NCI-H460 (cell line): ENCODE data around the gene STIM2. TPM values are rescaled to one million over a fixed set of nuclear protein-coding genes. Genes with fewer than 3 reads are reported as not detected.
"Not testable (repeated sequence)": the region's sequence is repeated elsewhere in the genome, so short reads cannot be mapped to it uniquely, and the experiment has no call there.

Source experiments
- DNase-seq: peaks from one replicate; pipeline ENCODE4 v3.0.0-alpha.2; 2016; ENCODE audit warnings: low read depth; ENCODE audit errors: extremely low read depth
- total RNA-seq: library from RNA; depleted of rRNA; stranded (reverse); fragments of >200 nt; shearing (Covaris generic); gene quantifications from 2 replicates; pipeline ENCODE4 v1.2.3, GENCODE V29; 2014

Gene STIM2
- total RNA-seq, 1 experiment from 2014 or later: 10.6 TPM

DNA sequence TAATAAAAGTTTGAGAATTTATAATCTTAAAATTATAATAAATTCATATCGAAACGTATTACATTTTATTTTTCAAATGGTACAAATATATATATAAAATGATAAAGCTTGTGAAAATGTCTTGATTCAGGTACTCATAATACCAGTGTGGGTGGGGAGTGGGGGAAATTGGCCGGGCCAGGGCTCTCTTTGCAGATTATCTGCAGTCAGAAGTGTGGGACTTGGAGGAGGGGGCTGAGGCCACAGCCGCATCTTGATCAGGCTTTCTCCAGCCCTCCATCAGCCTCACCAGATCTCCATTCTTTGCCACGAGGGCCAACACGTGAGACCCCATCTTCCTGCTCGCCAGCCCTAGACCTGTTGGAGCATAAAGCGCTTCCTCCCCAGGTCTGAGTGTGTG, 86.7 kb downstream of the STIM2 start:
- DNase-seq: no peak

- DNase-seq: no peak
Measured at GRCh38 chr4:26950446-26950845, 89.8 kb downstream of the STIM2 start.

DNA sequence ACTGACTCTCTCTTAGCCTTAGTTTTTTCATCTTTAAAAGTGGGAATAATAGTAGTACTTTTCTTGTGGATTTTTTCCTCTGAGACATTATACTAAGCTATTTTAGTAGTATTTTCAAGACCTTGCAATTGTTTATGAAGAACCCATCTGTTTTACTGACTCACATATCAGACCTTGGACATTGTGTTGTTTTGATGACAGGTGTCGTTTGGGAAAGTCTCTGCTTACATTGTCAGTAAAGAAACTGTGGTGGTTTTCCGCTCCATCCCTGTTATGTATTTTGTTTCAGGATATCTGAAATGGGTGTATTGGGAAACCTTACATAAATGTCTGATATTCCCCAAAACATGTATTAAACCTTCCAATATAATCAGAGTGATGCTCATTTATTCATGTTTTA, 92.2 kb downstream of the STIM2 start:
- no peak for DNase-seq

DNA sequence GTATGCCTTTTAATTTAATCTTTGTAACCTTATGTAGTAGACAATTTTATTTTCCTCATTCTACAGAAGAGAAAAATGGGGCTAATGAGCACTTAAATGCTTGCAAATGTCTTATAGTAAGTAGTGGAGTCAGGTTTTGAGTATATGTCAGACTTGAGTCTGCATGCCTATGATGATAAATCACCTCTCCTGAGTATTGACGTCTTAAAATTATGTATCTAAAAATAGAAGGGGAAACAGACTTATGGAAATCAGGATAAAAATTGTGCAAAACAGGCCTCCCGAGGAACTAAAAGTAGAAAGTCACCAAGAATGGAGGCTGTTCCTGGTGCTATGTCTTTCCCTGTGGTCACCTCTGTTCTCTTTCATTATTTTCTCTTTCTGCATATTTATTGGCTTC, 92.7 kb downstream of the STIM2 start:
- no peak for DNase-seq

GRCh38 chr4:26953770-26954423, 93.3 kb downstream of the STIM2 start:
- no peak for DNase-seq

DNA sequence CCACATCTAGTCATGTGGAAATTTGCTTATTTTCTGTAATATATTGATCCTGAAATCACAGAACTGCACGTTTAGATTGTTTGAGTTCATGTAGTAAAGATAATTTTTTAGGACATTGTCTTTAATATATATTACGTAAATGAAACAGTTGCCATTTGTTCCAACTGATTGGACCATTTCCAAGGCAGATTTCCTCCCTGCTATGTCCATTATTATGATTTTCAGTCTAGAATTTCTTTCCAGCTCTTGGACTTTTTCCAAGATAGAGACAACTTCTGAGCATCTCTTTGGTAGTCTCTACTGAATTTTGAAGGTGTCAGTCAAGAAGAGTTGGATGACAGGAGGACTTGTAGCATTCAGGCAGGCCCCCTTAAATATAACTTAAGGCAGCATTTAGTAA, 94.6 kb downstream of the STIM2 start:
- DNase-seq: no peak

DNA sequence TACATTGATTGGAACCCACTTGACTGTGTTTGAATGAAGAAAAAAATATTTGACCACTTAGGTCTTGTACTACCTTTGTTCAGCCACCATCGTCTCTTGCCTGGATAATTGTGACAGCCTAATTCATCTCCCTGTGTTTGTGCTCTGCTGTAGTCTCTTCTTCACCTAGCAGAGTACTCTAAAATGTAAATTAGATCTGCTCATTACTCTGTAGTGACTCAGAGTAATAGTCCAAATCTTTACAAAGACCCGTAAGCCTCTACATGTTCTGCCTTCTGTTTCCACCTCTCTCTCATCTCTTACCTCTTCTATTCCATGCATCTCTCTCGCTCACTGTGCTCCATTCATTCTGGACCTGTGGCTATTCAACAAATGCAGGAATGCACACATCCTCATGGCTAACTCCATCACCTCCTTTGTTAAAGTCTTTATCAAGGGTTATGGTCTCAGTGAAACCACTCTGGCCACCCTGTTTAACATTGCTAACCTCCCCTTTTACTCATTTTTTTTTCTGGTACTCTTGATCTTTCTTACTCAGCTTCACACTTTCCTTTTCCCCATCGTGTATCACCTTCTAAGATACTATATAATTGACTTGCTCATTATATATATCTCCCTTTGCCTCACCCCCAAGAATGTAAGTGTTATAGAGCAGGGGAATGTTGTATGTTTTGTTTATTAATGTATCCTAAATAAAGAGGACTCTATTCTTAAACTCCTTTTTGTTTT, 98.4 kb downstream of the STIM2 start:
- DNase-seq: no peak

DNA sequence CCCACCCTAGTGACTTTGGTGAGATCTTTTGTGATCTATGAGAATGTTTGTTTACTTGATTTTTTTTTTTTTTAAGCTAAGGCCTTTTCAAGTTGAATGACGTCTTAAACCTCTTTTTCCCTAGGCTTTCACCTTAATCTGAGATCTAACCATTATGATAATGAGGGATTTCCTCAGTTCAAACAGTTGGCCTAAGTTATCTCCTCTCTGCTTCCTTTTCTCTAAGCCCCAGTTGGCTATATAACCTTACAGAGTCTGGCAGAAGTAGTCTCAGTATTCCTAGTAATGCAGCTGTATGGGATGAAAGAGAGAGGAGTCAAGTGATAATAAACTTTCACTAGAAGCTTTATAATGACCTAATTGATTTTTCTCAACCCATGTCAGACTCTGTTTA, 99.0 kb downstream of the STIM2 start:
- DNase-seq: no peak

GRCh38 chr4:26962720-26963119, 102.1 kb downstream of the STIM2 start:
- no peak for DNase-seq

DNA sequence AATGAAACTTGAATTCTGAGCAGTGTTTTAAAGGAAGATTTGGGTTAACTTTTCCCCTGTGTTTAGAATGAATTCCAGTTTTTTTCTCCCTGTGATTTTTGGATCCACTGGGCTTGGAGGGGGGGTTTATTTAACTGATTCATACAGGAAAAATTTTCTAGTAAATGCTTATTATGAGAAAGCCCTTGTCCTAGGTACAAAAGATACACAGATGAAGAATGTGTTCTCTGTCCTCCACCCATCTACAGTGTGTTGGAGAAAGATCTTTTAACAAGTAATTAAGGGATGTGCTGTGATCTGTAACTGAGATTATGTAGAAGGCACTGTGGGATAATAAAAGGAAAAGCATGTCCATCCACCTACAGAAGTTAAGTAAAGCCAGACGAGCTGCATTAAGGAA, 103.9 kb downstream of the STIM2 start:
- no peak for DNase-seq

GRCh38 chr4:26964994-26965393, 104.4 kb downstream of the STIM2 start:
- DNase-seq: no peak

- not testable (repeated sequence) for DNase-seq
Measured at GRCh38 chr4:26975464-26976181, 115.0 kb downstream of the STIM2 start.

DNA sequence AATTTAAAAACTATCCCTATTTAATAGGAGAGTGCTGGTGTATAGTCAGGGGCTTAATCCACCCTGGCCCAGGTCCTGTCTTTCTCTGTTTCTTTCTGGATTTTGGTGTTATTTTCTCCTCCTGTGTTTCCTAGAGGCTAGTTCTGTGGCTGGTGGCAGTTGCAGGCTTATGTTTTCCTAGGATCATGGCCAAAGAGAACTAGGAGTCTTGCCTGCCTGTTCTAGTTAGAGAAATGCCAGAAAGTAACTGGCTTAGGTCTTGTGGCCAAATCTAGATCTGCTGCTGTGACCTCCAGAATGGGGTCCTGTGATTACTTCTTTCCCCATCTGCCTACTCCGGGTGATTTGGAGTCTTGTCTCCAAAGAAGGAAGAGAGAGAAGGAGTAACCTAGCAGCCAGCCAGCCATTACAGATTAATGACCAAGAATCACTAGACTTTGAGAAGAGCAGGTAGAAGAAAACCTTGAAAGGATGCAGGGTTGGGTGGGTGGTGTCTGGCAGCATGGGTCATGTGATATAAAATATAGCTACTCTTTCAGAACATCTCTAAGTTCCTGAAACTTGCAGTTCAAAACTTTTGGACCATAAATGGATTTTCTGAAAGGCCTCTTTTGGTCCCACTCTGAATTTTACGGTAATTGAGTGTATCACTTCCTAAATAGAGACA, 117.9 kb downstream of the STIM2 start:
- no peak for DNase-seq

DNA sequence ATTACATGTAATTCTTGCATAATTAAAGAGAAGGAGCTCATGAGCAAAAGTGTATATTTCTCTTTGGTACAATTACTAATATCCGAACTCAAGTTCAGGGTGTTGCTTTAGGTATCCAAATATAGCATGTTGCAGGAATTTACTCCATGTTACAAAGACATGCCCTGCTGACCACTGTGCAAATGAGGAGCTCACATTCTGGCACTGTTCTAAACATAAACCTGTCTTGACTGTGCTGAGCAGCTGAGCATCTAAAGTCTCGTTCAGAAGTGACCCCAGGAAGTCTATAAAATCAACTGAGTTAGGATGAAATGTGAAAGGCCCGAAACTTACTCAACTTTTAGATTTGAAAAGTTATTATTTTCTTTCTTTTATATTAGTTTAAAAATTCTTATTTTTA, 124.3 kb downstream of the STIM2 start:
- DNase-seq: no peak

DNA sequence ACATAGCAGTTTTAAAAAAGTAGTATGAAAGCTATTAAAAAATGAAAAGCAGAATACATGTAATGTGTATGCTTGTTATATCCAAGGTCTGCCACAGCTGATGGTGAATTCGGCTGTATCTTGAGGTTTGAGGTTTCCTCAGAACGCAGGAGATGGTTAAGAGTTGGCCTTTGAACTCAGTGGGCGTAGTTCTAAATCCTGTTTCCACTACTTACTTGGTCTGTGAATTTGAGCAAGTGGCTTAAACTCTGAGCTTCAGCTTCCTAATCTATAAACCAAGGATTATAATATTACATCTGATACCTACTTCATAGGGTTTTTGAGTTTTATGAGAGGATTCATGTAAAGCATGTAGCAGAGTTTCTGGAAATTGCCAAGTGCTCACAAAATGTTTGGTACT, 125.2 kb downstream of the STIM2 start:
- no peak for DNase-seq

DNA sequence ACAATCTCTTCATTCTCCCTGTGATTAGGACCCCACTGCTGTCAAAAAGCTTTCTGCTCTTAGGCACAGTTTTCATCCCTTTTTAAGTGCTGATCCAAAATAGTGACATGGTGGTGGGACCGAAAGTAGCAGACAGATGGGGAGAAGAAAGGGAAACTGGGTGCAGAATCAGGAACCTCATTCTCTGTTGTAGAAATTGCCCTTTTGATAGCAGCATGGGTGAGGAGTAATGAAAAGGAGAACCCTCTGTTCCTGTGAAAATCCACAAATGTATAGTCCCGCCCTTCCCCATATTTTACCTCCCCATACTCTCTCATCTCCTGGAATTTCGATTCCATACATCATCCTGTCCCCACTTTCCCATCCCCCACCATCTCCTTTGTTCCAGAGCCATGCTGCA, 126.5 kb downstream of the STIM2 start:
- DNase-seq: no peak

- DNase-seq: no peak
Measured at GRCh38 chr4:26991057-26991456, 130.4 kb downstream of the STIM2 start.

GRCh38 chr4:26992657-26993361, 132.2 kb downstream of the STIM2 start:
- DNase-seq: no peak

DNA sequence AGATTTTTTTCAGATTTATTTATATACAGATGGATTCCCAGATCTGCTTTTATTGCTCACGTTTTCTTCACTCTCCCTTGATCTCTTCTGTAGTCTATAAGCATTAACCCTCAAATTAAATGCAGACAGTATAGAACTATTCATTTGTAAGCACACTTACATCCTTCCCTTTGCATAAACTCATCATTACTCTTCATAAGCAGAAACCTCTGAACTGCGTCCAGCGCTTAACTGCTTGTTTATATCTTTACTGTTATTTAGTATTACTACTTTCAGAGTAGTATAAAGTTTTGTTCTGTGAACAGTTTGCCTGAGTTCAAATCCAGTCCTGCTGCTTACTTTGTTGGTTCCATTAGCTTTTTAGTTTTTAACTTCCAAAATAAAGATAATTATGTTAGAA, 132.9 kb downstream of the STIM2 start:
- no peak for DNase-seq

DNA sequence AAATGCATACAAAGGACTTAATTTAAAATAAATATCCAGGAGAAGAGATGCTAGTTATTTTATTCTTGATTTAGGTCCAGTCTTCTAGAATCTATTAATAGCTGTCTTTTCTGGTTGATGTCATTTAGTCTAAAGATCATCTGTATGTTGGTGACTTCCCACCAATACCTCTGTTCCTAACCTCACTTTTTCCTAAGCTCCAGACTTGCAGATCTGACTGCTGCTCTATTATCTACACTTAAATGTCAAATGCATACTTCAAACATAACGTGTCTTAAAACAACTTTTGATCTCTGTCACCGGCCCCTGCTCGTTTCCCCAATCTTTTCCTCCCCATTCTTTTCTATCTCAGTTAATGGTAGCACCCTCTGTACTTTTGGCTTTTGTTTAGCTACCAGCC, 133.3 kb downstream of the STIM2 start:
- no peak for DNase-seq

DNA sequence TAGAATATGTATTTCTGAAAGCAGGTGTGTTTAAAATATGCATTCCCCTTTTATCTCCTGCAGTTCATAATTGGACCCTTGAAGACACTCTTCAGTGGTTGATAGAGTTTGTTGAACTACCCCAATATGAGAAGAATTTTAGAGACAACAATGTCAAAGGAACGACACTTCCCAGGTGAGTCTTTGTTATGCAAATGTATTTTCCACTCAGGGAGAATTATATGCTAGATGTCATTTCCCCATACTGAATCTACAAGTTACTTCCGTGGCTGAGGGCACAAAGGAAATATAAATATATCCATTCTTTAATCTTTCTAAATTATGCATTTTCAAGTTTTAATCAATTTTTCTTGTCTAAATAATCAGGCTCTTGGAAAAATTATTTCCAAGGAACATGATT, 134.7 kb downstream of the STIM2 start:
- no peak for DNase-seq
